Activated B cell treated with CpG ODN at 0.5 μM for 24 hours (primary cell): ENCODE results near the gene DEPDC5. TPM values are rescaled to one million over a fixed set of nuclear protein-coding genes. Genes with fewer than 3 reads are reported as not detected.

Source experiments
- ATAC-seq: fragments of 200-7000 bp; cut with Tn5 transposase; one replicate; pipeline ENCODE4 v1.10.0; 2021; ENCODE audit warnings: low read depth, mild to moderate bottlenecking, moderate library complexity
- CTCF ChIA-PET: fragments of 350-600 bp; sonication (Branson Sonifier 250); formaldehyde crosslinking; loops from one replicate; lab custom pipeline; 2021; ENCODE audit warnings: antibody characterized with exemption; lab: Charles Lee
- POLR2A ChIA-PET: fragments of 350-600 bp; sonication (Branson Sonifier 250); formaldehyde crosslinking; loops from one replicate; lab custom pipeline; 2021; ENCODE audit warnings: antibody characterized with exemption; lab: Charles Lee
- DNase-seq: peaks from one replicate; pipeline ENCODE4 v3.0.0; 2022
- H3K27ac Mint-ChIP-seq: one replicate; pipeline ENCODE4 v1.8.0; 2020; ENCODE audit warnings: mixed read lengths
- H3K27me3 Mint-ChIP-seq: one replicate; pipeline ENCODE4 v1.8.0; 2021; ENCODE audit warnings: mixed read lengths
- H3K36me3 Mint-ChIP-seq: one replicate; pipeline ENCODE4 v1.8.0; 2021; ENCODE audit warnings: low read depth, mixed read lengths
- H3K4me1 Mint-ChIP-seq: one replicate; pipeline ENCODE4 v1.8.0; 2021; ENCODE audit warnings: mixed read lengths
- H3K4me3 Mint-ChIP-seq: one replicate; pipeline ENCODE4 v1.8.0; 2020; ENCODE audit warnings: mild to moderate bottlenecking, mixed read lengths
- H3K9me3 Mint-ChIP-seq: one replicate; pipeline ENCODE4 v1.8.0; 2020; ENCODE audit warnings: mixed read lengths
- CTCF ChIP-seq: fragments of 200-600 bp; IDR thresholded peaks from one replicate; pipeline ENCODE4 v1.8.0; 2022; ENCODE audit warnings: antibody characterized with exemption, mild to moderate bottlenecking
- intact Hi-C: fragments of 100-400 bp; cut with micrococcal nuclease; formaldehyde crosslinking; loops from one replicate; pipeline ENCODE4 v1.15.1; 2024
- total RNA-seq: library from RNA; stranded (reverse); gene quantifications from 2 replicates; pipeline ENCODE4 v1.2.3, GENCODE V29; 2022

The DEPDC5 gene
- total RNA-seq, 1 donor from 2014 or later: 79.1 TPM

GRCh38 chr22:31839986-31840385 lies 86.2 kb downstream of the DEPDC5 start:
- ATAC-seq: no peak
- Mint-ChIP-seq H3K4me1 (peaks cover 10% of the 10 kb centered on the region), H3K4me3 (no peak overlapping the region), H3K36me3 (peaks cover 88% of the 10 kb centered on the region), H3K9me3 (no peaks in the 10 kb centered on the region), H3K27ac (no peak overlapping the region), H3K27me3 (no peaks in the 10 kb centered on the region)
- no peak for DNase-seq
- ChIA-PET POLR2A (interaction anchor here (1.0 kb wide), 1 partner anchor 54 kb away, joined by 3 read pairs; no protein-coding TSS in a partner anchor), CTCF (no interaction called here)
- TF ChIP-seq CTCF: no peak
- intact Hi-C loops: loop anchor here (5.0 kb wide), 1 partner anchor 107 kb away; no protein-coding TSS in a partner anchor

GRCh38 chr22:31840585-31840984 lies 86.8 kb downstream of the DEPDC5 start:
- Mint-ChIP-seq H3K36me3 (peaks cover 88% of the 10 kb centered on the region), H3K4me1 (peaks cover 10% of the 10 kb centered on the region), H3K27ac (peak overlapping the region; percentile 54), H3K4me3 (no peak overlapping the region), H3K27me3 (no peaks in the 10 kb centered on the region), H3K9me3 (no peaks in the 10 kb centered on the region)
- intact Hi-C loops: loop anchor here (5.0 kb wide), 1 partner anchor 107 kb away; no protein-coding TSS in a partner anchor
- no peak for TF ChIP-seq CTCF
- CTCF ChIA-PET: no interaction called here
- ATAC-seq (no peak), DNase-seq (no peak)
- POLR2A ChIA-PET: no interaction called here

GRCh38 chr22:31841078-31841827 lies 87.4 kb downstream of the DEPDC5 start:
- H3K27me3 Mint-ChIP-seq: no peaks in the 10 kb centered on the region
- ATAC-seq (peak; percentile 50), DNase-seq (no peak)
- intact Hi-C loops: loop anchor here (5.0 kb wide), 1 partner anchor 106 kb away; no protein-coding TSS in a partner anchor
- no peak for TF ChIP-seq CTCF
- CTCF ChIA-PET: no interaction called here
- H3K27ac Mint-ChIP-seq: peak overlapping the region; percentile 54
- peaks cover 14% of the 10 kb centered on the region for H3K4me1 Mint-ChIP-seq
- POLR2A ChIA-PET: no interaction called here
- H3K4me3 Mint-ChIP-seq: peak overlapping the region; percentile 51
- H3K9me3 Mint-ChIP-seq: no peaks in the 10 kb centered on the region
- H3K36me3 Mint-ChIP-seq: peaks cover 88% of the 10 kb centered on the region

GRCh38 chr22:31843526-31843925 lies 89.7 kb downstream of the DEPDC5 start:
- POLR2A ChIA-PET: no interaction called here
- Mint-ChIP-seq H3K27ac (no peak overlapping the region), H3K27me3 (no peaks in the 10 kb centered on the region), H3K4me1 (peaks cover 20% of the 10 kb centered on the region), H3K9me3 (no peaks in the 10 kb centered on the region), H3K4me3 (no peak overlapping the region), H3K36me3 (peaks cover 89% of the 10 kb centered on the region)
- no peak for TF ChIP-seq CTCF
- CTCF ChIA-PET: no interaction called here
- intact Hi-C loops: loop anchor here (5.0 kb wide), 1 partner anchor 104 kb away; no protein-coding TSS in a partner anchor
- ATAC-seq (no peak), DNase-seq (no peak)

- intact Hi-C loops: loop anchor here (5.0 kb wide), 1 partner anchor 102 kb away; no protein-coding TSS in a partner anchor
- peaks cover 90% of the 10 kb centered on the region for H3K36me3 Mint-ChIP-seq
- no peaks in the 10 kb centered on the region for H3K9me3 Mint-ChIP-seq
- CTCF ChIA-PET: no interaction called here
- POLR2A ChIA-PET: no interaction called here
- TF ChIP-seq CTCF: no peak
- H3K27me3 Mint-ChIP-seq: no peaks in the 10 kb centered on the region
- DNase-seq (no peak), ATAC-seq (no peak)
- H3K4me1 Mint-ChIP-seq: peaks cover 20% of the 10 kb centered on the region
- no peak overlapping the region for H3K4me3 Mint-ChIP-seq
- H3K27ac Mint-ChIP-seq: no peak overlapping the region
Observed at GRCh38 chr22:31844941-31845340, 91.1 kb downstream of the DEPDC5 start.
